ENCODE measurements around the gene RBM33. TPM values are rescaled to one million over a fixed set of nuclear protein-coding genes. Genes with fewer than 3 reads are reported as not detected.

The RBM33 gene
- total and polyA plus RNA-seq, 10 of the 15 experiments (the other 5 are each of a cell fraction or from before 2014, with no cell fraction given): 4.7 to 67.2 (median 24.3) TPM

GRCh38 chr7:155680124-155680523, 35.7 kb downstream of the RBM33 start:
- Histone ChIP-seq H3K27me3 (replicated peaks in 1 of 2; ENCODE audit: control insufficient read depth in 2 of 2, insufficient read depth in 2 of 2, low read length in 1 of 2) (no peaks in the 10 kb centered on the region), H4K20me1 (ENCODE audit: control insufficient read depth, insufficient read depth) (0 out of 2 replicates have a peak, but pooled peaks cover 2% of the 10 kb centered on the region), H3K36me3 (ENCODE audit: control insufficient read depth in 2 of 2, insufficient read depth in 2 of 2, low read length in 1 of 2) (peaks cover 6 to 23% of the 10 kb centered on the region in 2 experiments), H3K79me2 (ENCODE audit: control insufficient read depth, insufficient read depth, low read length) (peaks cover 54% of the 10 kb centered on the region), H3K9me3 (replicated peaks; ENCODE audit: control insufficient read depth, insufficient read depth, low read length) (no peaks in the 10 kb centered on the region; the same call in 1 of the 3 replicates), H3K4me1 (ENCODE audit: control insufficient read depth, insufficient read depth, low read length) (peaks cover 23% of the 10 kb centered on the region), H2AFZ (ENCODE audit: control insufficient read depth, low read depth, low read length) (no peak overlapping the region), H3K27ac (ENCODE audit: control insufficient read depth, insufficient read depth) (no peak overlapping the region), H3K4me2 (ENCODE audit: control insufficient read depth, insufficient read depth) (no peak overlapping the region), H3K4me3 (no peak overlapping the region), H3K9ac (ENCODE audit: control insufficient read depth, insufficient read depth, low read length) (no peak overlapping the region)
- in situ Hi-C loops (cut with MboI): no loop called here
- DNase-seq (ENCODE audit: low read depth, low spot score): no peak
- CTCF ChIA-PET: interaction anchor here (1.3 to 2.5 kb wide), 2 partner anchors 22 to 81 kb away, joined by 3 to 11 read pairs; no protein-coding TSS in a partner anchor
- intact Hi-C loops (cut with micrococcal nuclease; ENCODE audit: unreplicated experiment): loop anchor here (5.0 kb wide), 1 partner anchor 33 kb away; no protein-coding TSS in a partner anchor
- TF ChIP-seq CHD4 (IDR thresholded peaks at IDR 0.05): no peak
- no peak for TF ChIP-seq RCOR1 (conservative IDR thresholded peaks at IDR 0.05; ENCODE audit: low read depth, low read length)
- TF ChIP-seq CEBPB (IDR thresholded peaks at IDR 0.05; ENCODE audit: borderline replicate concordance in 1 of 2, low read depth in 2 of 2, low read length in 2 of 2): no peak
- no peak for TF ChIP-seq EP300 (IDR thresholded peaks at IDR 0.05; ENCODE audit: borderline replicate concordance in 1 of 2, control insufficient read depth in 1 of 2, low read depth in 2 of 2, low read length in 2 of 2)
- TF ChIP-seq RB1 (IDR thresholded peaks at IDR 0.05; ENCODE audit: borderline replicate concordance): no peak
- TF ChIP-seq SREBF2 (IDR thresholded peaks at IDR 0.05; ENCODE audit: low read length): no peak
- no peak for TF ChIP-seq BHLHE40 (IDR thresholded peaks at IDR 0.05; ENCODE audit: borderline replicate concordance in 1 of 2, low read depth in 2 of 2, low read length in 1 of 2)
- no peak for TF ChIP-seq ATF7 (IDR thresholded peaks at IDR 0.05; ENCODE audit: low read depth)
- no peak for TF ChIP-seq ZNF274 (IDR thresholded peaks at IDR 0.05; ENCODE audit: insufficient read depth, insufficient read length)
- TF ChIP-seq NKRF (conservative IDR thresholded peaks at IDR 0.05): no peak
- no peak for TF ChIP-seq BCLAF1 (IDR thresholded peaks at IDR 0.05)
- TF ChIP-seq ZNF207 (IDR thresholded peaks at IDR 0.05; ENCODE audit: borderline replicate concordance): no peak
- no TSS peak for BruUV-seq (replicated peaks)
- POLR2A ChIA-PET: interaction anchor here (0.5 kb wide), 1 partner anchor 36 kb away, joined by 6 read pairs; no protein-coding TSS in a partner anchor
- 97% methylated on average over 3 of the region's 3 CpGs for WGBS (ENCODE audit: insufficient coverage, insufficient replicate concordance, low lambda C conversion rate, missing lambda C conversion rate)
- RAD21 ChIA-PET (ENCODE audit: unreplicated experiment): no interaction called here
- FAIRE-seq: no peak
- SMC1A ChIA-PET (ENCODE audit: uncharacterized antibody, unreplicated experiment): interaction anchor here (0.6 to 2.0 kb wide), 6 partner anchors 14 to 443 kb away, joined by 3 to 6 read pairs (median 4); no protein-coding TSS in a partner anchor
- ATAC-seq: no peak
